ENCODE data around the gene GNG7. TPM values are rescaled to one million over a fixed set of nuclear protein-coding genes. Genes with fewer than 3 reads are reported as not detected.

The GNG7 gene
- polyA plus RNA-seq, 1 experiment = 0.22 TPM

DNA sequence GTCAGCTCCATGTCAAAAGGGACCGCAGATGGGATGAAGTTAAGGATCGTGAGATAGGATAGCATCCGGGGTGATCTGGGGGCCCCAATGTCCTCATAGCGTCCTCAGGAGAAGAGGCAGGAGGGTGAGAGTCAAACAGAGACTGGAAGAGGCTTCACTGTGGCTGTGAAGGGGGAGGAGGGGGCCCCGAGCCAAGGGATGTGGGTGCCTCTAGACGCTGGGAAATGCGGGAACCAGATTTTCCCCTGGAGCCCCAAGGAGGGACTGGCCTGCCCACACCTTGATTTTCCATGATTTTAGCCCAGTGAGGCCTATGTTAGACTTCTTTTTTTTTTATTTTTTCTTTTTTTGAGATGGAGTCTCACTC lies 61.2 kb downstream of the GNG7 start:
- CTCF ChIA-PET = interaction anchor here (0.8 kb wide), 1 partner anchor 111 kb away, joined by 3 read pairs; no protein-coding TSS in a partner anchor
- POLR2A ChIA-PET = no interaction called here

GRCh38 chr19:2640563-2641331 lies 61.7 kb downstream of the GNG7 start:
- ChIA-PET POLR2A (no interaction called here), CTCF (interaction anchor here (0.8 kb wide), 1 partner anchor 112 kb away, joined by 3 read pairs; no protein-coding TSS in a partner anchor)
- Histone ChIP-seq H3K36me3 (ENCODE audit: control insufficient read depth, insufficient read depth, low read length) (no peaks in the 10 kb centered on the region), H3K4me3 (ENCODE audit: low read depth, low read length) (no peak overlapping the region), H3K27me3 (ENCODE audit: control insufficient read depth, insufficient read depth, low read length) (0 out of 2 replicates have a peak, but pooled peaks cover 2% of the 10 kb centered on the region)
- no peak for DNase-seq (ENCODE audit: low read depth)
- TF ChIP-seq, protein P1, sequence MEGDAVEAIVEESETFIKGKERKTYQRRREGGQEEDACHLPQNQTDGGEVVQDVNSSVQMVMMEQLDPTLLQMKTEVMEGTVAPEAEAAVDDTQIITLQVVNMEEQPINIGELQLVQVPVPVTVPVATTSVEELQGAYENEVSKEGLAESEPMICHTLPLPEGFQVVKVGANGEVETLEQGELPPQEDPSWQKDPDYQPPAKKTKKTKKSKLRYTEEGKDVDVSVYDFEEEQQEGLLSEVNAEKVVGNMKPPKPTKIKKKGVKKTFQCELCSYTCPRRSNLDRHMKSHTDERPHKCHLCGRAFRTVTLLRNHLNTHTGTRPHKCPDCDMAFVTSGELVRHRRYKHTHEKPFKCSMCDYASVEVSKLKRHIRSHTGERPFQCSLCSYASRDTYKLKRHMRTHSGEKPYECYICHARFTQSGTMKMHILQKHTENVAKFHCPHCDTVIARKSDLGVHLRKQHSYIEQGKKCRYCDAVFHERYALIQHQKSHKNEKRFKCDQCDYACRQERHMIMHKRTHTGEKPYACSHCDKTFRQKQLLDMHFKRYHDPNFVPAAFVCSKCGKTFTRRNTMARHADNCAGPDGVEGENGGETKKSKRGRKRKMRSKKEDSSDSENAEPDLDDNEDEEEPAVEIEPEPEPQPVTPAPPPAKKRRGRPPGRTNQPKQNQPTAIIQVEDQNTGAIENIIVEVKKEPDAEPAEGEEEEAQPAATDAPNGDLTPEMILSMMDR (IDR thresholded peaks at IDR 0.05; ENCODE audit: insufficient read depth, low read depth, low read length) = no peak

More for the DNA sequence above, 61.2 kb downstream of the GNG7 start:
- no peaks in the 10 kb centered on the region for H3K36me3 ChIP-seq (ENCODE audit: control insufficient read depth, insufficient read depth, low read length)
- DNase-seq (ENCODE audit: low read depth) = no peak
- H3K27me3 ChIP-seq (ENCODE audit: control insufficient read depth, insufficient read depth, low read length) = 0 out of 2 replicates have a peak, but pooled peaks cover 2% of the 10 kb centered on the region
- TF ChIP-seq, protein P1 (IDR thresholded peaks at IDR 0.05; ENCODE audit: insufficient read depth, low read depth, low read length) = no peak
- H3K4me3 ChIP-seq (ENCODE audit: low read depth, low read length) = no peak overlapping the region

GRCh38 chr19:2639999-2640398 lies 62.5 kb downstream of the GNG7 start:
- H3K27me3 ChIP-seq (ENCODE audit: control insufficient read depth, insufficient read depth, low read length) = peaks cover 2% of the 10 kb centered on the region; the same call in 1 of the 2 replicates
- H3K4me3 ChIP-seq (ENCODE audit: low read depth, low read length) = no peak overlapping the region
- DNase-seq (ENCODE audit: low read depth) = no peak
- no peaks in the 10 kb centered on the region for H3K36me3 ChIP-seq (ENCODE audit: control insufficient read depth, insufficient read depth, low read length)
- TF ChIP-seq, protein P1 (IDR thresholded peaks at IDR 0.05; ENCODE audit: insufficient read depth, low read depth, low read length) = no peak
- CTCF ChIA-PET = interaction anchor here (1.1 kb wide), 1 partner anchor 26 kb away, joined by 3 read pairs; no protein-coding TSS in a partner anchor
- POLR2A ChIA-PET = interaction anchor here (0.6 to 1.0 kb wide), 3 partner anchors 31 to 164 kb away, joined by 4 to 9 read pairs (median 4); partner anchors contain the start of gene GADD45B

DNA sequence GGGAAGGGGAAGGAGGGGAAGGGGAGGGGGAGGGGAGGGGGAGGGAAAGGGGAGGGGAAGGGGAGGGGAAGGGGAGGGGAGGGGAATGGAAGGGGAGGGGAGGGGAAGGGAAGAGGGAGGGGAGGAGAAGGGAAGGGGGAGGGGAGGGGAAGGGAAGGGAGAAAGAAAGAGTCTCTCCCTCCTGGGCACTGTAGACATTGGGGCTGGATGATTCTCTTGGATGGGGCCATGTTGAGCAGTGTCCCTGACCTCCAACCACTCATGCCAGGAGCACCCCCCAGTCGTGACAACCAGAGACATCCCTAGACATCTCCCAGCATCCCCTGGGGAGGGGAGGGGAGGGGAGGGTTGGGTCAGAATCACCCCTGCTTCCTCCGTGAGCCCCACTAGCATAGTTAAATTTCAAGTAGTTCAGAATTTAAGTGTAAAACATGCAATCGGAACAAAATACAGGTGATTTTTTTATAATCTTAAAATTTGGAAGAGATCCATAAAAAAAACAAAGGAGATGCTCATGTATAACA lies 64.0 kb downstream of the GNG7 start:
- TF ChIP-seq, protein P1 (IDR thresholded peaks at IDR 0.05; ENCODE audit: insufficient read depth, low read depth, low read length) = no peak
- POLR2A ChIA-PET = no interaction called here
- Histone ChIP-seq H3K36me3 (ENCODE audit: control insufficient read depth, insufficient read depth, low read length) (no peaks in the 10 kb centered on the region), H3K27me3 (ENCODE audit: control insufficient read depth, insufficient read depth, low read length) (peaks cover 2% of the 10 kb centered on the region; the same call in 1 of the 2 replicates), H3K4me3 (ENCODE audit: low read depth, low read length) (no peak overlapping the region)
- CTCF ChIA-PET = interaction anchor here (2.2 to 2.7 kb wide), 2 partner anchors 11 to 114 kb away, joined by 10 to 44 read pairs; no protein-coding TSS in a partner anchor
- no peak for DNase-seq (ENCODE audit: low read depth)

Data from BJ (cell line).